Omental fat pad (tissue), 4 donors: ENCODE results near the gene FREM3. TPM values are rescaled to one million over a fixed set of nuclear protein-coding genes. Genes with fewer than 3 reads are reported as not detected.

Experiments
- ATAC-seq: fragments of 150-250 bp; one replicate; pipeline ENCODE4 v1.9.1; 2016; ENCODE audit warnings: mild to moderate bottlenecking, moderate library complexity; ENCODE audit not compliant: low FRiP score
- DNase-seq: peaks from one replicate; pipeline ENCODE4 v3.0.0-alpha.2; 2019; ENCODE audit warnings: low spot score
- CTCF ChIP-seq, 3 donors: fragments of 450-650 bp; IDR thresholded peaks; one replicate each; pipeline ENCODE4 v1.5.1; 2016 to 2017; ENCODE audit warnings: antibody characterized with exemption in 3 of 3, mild to moderate bottlenecking in 3 of 3, moderate library complexity in 2 of 3
- total RNA-seq, 4 donors: library from RNA; depleted of rRNA; stranded (reverse); fragments of >200 nt; gene quantifications; one replicate each; pipeline ENCODE4 v1.1.0, GENCODE V29; 2016

FREM3 gene
- total RNA-seq, 4 donors from 2014 or later: 0.09 TPM; not detected in 3

- TF ChIP-seq CTCF (IDR thresholded peaks at IDR 0.05): no peak
- ATAC-seq (peak; percentile 82), DNase-seq (no peak)
These were observed 82.3 kb downstream of the FREM3 start for GRCh38 chr4:143617994-143618679.

- ATAC-seq: no peak
- no peak for DNase-seq
- TF ChIP-seq CTCF (IDR thresholded peaks at IDR 0.05): no peak
These were observed 83.7 kb downstream of the FREM3 start for GRCh38 chr4:143616771-143617170.

- DNase-seq: no peak
- TF ChIP-seq CTCF (IDR thresholded peaks at IDR 0.05): no peak
- no peak for ATAC-seq
These were observed 91.0 kb downstream of the FREM3 start for GRCh38 chr4:143609492-143609891.

- no peak for DNase-seq
- TF ChIP-seq CTCF (IDR thresholded peaks at IDR 0.05): no peak
- no peak for ATAC-seq
These were observed 94.0 kb downstream of the FREM3 start for GRCh38 chr4:143606480-143606879.

- no peak for TF ChIP-seq CTCF (IDR thresholded peaks at IDR 0.05)
- no peak for DNase-seq
- ATAC-seq: no peak
These were observed 100.6 kb downstream of the FREM3 start for GRCh38 chr4:143599827-143600226.

- ATAC-seq (no peak), DNase-seq (no peak)
- no peak for TF ChIP-seq CTCF (IDR thresholded peaks at IDR 0.05)
These were observed 101.7 kb downstream of the FREM3 start for GRCh38 chr4:143598816-143599215.

DNA sequence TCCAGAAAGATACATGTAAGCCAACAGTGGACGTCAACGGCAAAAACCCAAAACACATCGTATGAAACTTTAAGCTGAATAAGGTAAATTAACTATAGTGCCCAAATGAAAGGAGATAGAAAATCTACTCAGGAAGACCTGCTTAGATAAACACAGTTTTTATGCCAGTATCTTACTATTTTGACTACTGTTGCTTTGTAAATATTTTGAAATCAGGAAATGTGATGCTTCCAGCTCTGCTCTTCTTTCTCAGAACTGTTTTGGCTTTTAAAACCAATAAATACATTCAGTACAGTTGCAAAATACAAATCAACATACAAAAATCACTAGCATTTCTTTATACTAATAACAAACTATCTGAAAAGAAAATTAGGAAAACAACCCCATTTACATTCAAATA is 103.2 kb downstream of the FREM3 start:
- DNase-seq (no peak), ATAC-seq (no peak)
- no peak for TF ChIP-seq CTCF (IDR thresholded peaks at IDR 0.05)
